ENCODE measurements around the gene ATP2B2. TPM values are rescaled to one million over a fixed set of nuclear protein-coding genes. Genes with fewer than 3 reads are reported as not detected.

The ATP2B2 gene
- polyA plus RNA-seq, 3 donors, result not detected

- peaks cover 93 to 100% of the 10 kb centered on the region in 2 donors for H3K36me3 ChIP-seq (replicated peaks in 1 of 2; ENCODE audit: control insufficient read depth in 1 of 2, insufficient read depth in 2 of 2, low read length in 2 of 2)
- DNase-seq, result no peak
- no peak overlapping the region for H3K4me2 ChIP-seq (replicated peaks; ENCODE audit: extremely low read depth, low read length, poor library complexity, severe bottlenecking)
- H3K9me3 Mint-ChIP-seq, result no peaks in the 10 kb centered on the region
- H3K4me3 ChIP-seq (replicated peaks in 1 of 3; ENCODE audit: low read depth in 2 of 3, low read length in 3 of 3), result no peak overlapping the region
- H3K9ac ChIP-seq (ENCODE audit: insufficient read depth, low read length, poor library complexity, severe bottlenecking), result no peak overlapping the region
- H2AFZ ChIP-seq (ENCODE audit: insufficient read depth, low read depth, low read length, poor library complexity, severe bottlenecking), result no peak overlapping the region
- H4K20me1 ChIP-seq (ENCODE audit: insufficient read depth, low read length), result peaks cover 8% of the 10 kb centered on the region
- no peaks in the 10 kb centered on the region for H3K27me3 ChIP-seq (ENCODE audit: control insufficient read depth in 2 of 2, insufficient read depth in 2 of 2, low read length in 2 of 2)
- no peaks in the 10 kb centered on the region for H3K79me2 ChIP-seq (ENCODE audit: insufficient read depth, low read length)
- no peak overlapping the region for H3K4me3 Mint-ChIP-seq
- peak overlapping the region in 3 of 7 donors; percentile 56 to 79 (median 69) for H3K27ac Mint-ChIP-seq
- WGBS (ENCODE audit: insufficient coverage), result 86% methylated on average over 2 of the region's 4 CpGs
- H3K4me1 Mint-ChIP-seq, result peaks cover 5% of the 10 kb centered on the region
- H3K27me3 Mint-ChIP-seq (ENCODE audit: low read depth in 3 of 3), result no peaks in the 10 kb centered on the region
- intact Hi-C loops (cut with micrococcal nuclease), result no loop called here
- peaks cover 85 to 99% of the 10 kb centered on the region in 2 donors for H3K36me3 Mint-ChIP-seq
- TF ChIP-seq CTCF (IDR thresholded peaks at IDR 0.05), result no peak
- H3K4me1 ChIP-seq (ENCODE audit: control insufficient read depth in 1 of 2, insufficient read depth in 2 of 2, low read length in 2 of 2), result no peaks in the 10 kb centered on the region
- H3K9me3 ChIP-seq (replicated peaks in 1 of 2; ENCODE audit: control insufficient read depth in 1 of 2, insufficient read depth in 1 of 2, low read length in 2 of 2), result no peaks in the 10 kb centered on the region
- H3K27ac ChIP-seq (ENCODE audit: low read depth in 1 of 2, low read length in 2 of 2), result peak overlapping the region in 1 of 2 donors; percentile 53
These were observed 195.7 kb downstream of the ATP2B2 start for GRCh38 chr3:10309736-10310135.

- Histone ChIP-seq H3K4me2 (replicated peaks; ENCODE audit: extremely low read depth, low read length, poor library complexity, severe bottlenecking) (no peak overlapping the region), H3K9me3 (replicated peaks in 1 of 2; ENCODE audit: control insufficient read depth in 1 of 2, insufficient read depth in 1 of 2, low read length in 2 of 2) (no peaks in the 10 kb centered on the region), H3K9ac (ENCODE audit: insufficient read depth, low read length, poor library complexity, severe bottlenecking) (no peak overlapping the region), H2AFZ (ENCODE audit: insufficient read depth, low read depth, low read length, poor library complexity, severe bottlenecking) (no peak overlapping the region), H3K79me2 (ENCODE audit: insufficient read depth, low read length) (no peaks in the 10 kb centered on the region), H3K27me3 (ENCODE audit: control insufficient read depth in 2 of 2, insufficient read depth in 2 of 2, low read length in 2 of 2) (no peaks in the 10 kb centered on the region), H3K4me3 (replicated peaks in 1 of 3; ENCODE audit: low read depth in 2 of 3, low read length in 3 of 3) (no peak overlapping the region), H3K36me3 (replicated peaks in 1 of 2; ENCODE audit: control insufficient read depth in 1 of 2, insufficient read depth in 2 of 2, low read length in 2 of 2) (peaks cover 94 to 100% of the 10 kb centered on the region in 2 donors), H3K27ac (ENCODE audit: low read depth in 1 of 2, low read length in 2 of 2) (no peak overlapping the region), H3K4me1 (ENCODE audit: control insufficient read depth in 1 of 2, insufficient read depth in 2 of 2, low read length in 2 of 2) (no peaks in the 10 kb centered on the region), H4K20me1 (ENCODE audit: insufficient read depth, low read length) (peaks cover 7% of the 10 kb centered on the region)
- DNase-seq, result no peak
- no peak for TF ChIP-seq CTCF (IDR thresholded peaks at IDR 0.05)
- WGBS (ENCODE audit: insufficient coverage), result 98% methylated on average over 5 of the region's 7 CpGs
- Mint-ChIP-seq H3K27ac (no peak overlapping the region), H3K27me3 (ENCODE audit: low read depth in 3 of 3) (no peaks in the 10 kb centered on the region), H3K4me3 (no peak overlapping the region), H3K36me3 (peaks cover 88 to 99% of the 10 kb centered on the region in 2 donors), H3K9me3 (no peaks in the 10 kb centered on the region), H3K4me1 (peaks cover 5% of the 10 kb centered on the region)
- intact Hi-C loops (cut with micrococcal nuclease), result no loop called here
These were observed 196.7 kb downstream of the ATP2B2 start for GRCh38 chr3:10308678-10309077.
